ENCODE data around the gene NLE1.

- TF ChIP-seq CTCF (conservative IDR thresholded peaks at IDR 0.05; ENCODE audit: low read length), result no peak
- TF ChIP-seq EZH2phosphoT487 (IDR thresholded peaks at IDR 0.05; ENCODE audit: borderline replicate concordance, low read depth, low read length), result no peak
Measured at GRCh38 chr17:35184274-35184673, 42.2 kb upstream of the NLE1 start.

Data from OCI-LY7 (cell line).